Measurements from ENCODE around the gene TMC6. TPM values are rescaled to one million over a fixed set of nuclear protein-coding genes. Genes with fewer than 3 reads are reported as not detected.

Gene TMC6
- total and polyA plus RNA-seq, 2 experiments from 2014 or later: 50.0 to 72.2 TPM

- H3K36me3 ChIP-seq (ENCODE audit: insufficient read depth): peaks cover 15% of the 10 kb centered on the region
- no peaks in the 10 kb centered on the region for H3K4me1 Mint-ChIP-seq
- no peaks in the 10 kb centered on the region for H3K27me3 Mint-ChIP-seq (ENCODE audit: insufficient read depth, low read depth, poor library complexity)
- ATAC-seq (no peak), DNase-seq (ENCODE audit: low spot score) (no peak)
- H2AFZ ChIP-seq: no peak overlapping the region
- H3F3A ChIP-seq (replicated peaks; ENCODE audit: low read depth): no peaks in the 10 kb centered on the region
- peaks cover 56% of the 10 kb centered on the region for H3K36me3 Mint-ChIP-seq (ENCODE audit: low read depth)
- no peak overlapping the region for H3K27ac Mint-ChIP-seq
- H3K9me2 ChIP-seq (ENCODE audit: insufficient read depth): no peaks in the 10 kb centered on the region
- no peaks in the 10 kb centered on the region for H3K79me2 ChIP-seq (replicated peaks; ENCODE audit: insufficient read depth)
- TF ChIP-seq REST (IDR thresholded peaks at IDR 0.05; ENCODE audit: unreplicated experiment) (no peak), ZNF331 (CRISPR knock-in tag; IDR thresholded peaks at IDR 0.05; ENCODE audit: low read depth) (no peak), ETS1 (IDR thresholded peaks at IDR 0.05) (no peak), STAT1 (IDR thresholded peaks at IDR 0.05; ENCODE audit: unreplicated experiment) (no peak), CTCF (conservative IDR thresholded peaks at IDR 0.05; ENCODE audit: low read depth in 2 of 2) (no peak), ZNF462 (CRISPR knock-in tag; IDR thresholded peaks at IDR 0.05) (no peak), EZH2phosphoT487 (IDR thresholded peaks at IDR 0.05; ENCODE audit: unreplicated experiment) (no peak), CREB1 (CRISPR knock-in tag; IDR thresholded peaks at IDR 0.05; ENCODE audit: low read depth) (no peak), POLR2AphosphoS5 (IDR thresholded peaks at IDR 0.05; ENCODE audit: low read depth) (no peak), JUNB (IDR thresholded peaks at IDR 0.05; ENCODE audit: unreplicated experiment) (no peak), EZH2 (IDR thresholded peaks at IDR 0.05; ENCODE audit: low read depth, unreplicated experiment) (no peak), ZNF114 (CRISPR knock-in tag; IDR thresholded peaks at IDR 0.05) (no peak), NANOG (IDR thresholded peaks at IDR 0.05; ENCODE audit: borderline replicate concordance) (no peak)
- H3K4me1 ChIP-seq (ENCODE audit: insufficient read depth): no peaks in the 10 kb centered on the region
- H3K27me3 ChIP-seq (ENCODE audit: insufficient read depth): no peaks in the 10 kb centered on the region
- no peak overlapping the region for H3K4me3 Mint-ChIP-seq
- H3K27ac ChIP-seq (ENCODE audit: low read depth): no peak overlapping the region
- H3K4me2 ChIP-seq: no peak overlapping the region
- H4K20me1 ChIP-seq (replicated peaks; ENCODE audit: insufficient read depth): peaks cover 6% of the 10 kb centered on the region; the same call in 1 of the 2 replicates
- H3K9me3 Mint-ChIP-seq: no peaks in the 10 kb centered on the region
- no peak overlapping the region for H3K4me3 ChIP-seq
Measured at GRCh38 chr17:78086740-78087139, 41.8 kb downstream of the TMC6 start.
